Left lung (tissue), 10 donors: ENCODE data around the gene DNAH2. TPM values are rescaled to one million over a fixed set of nuclear protein-coding genes. Genes with fewer than 3 reads are reported as not detected.

Source experiments
- ATAC-seq: fragments of 200-7000 bp; cut with Tn5 transposase; one replicate; pipeline ENCODE4 v1.9.1; 2020; ENCODE audit warnings: moderate library complexity
- DNase-seq, 4 donors: peaks; one replicate each; pipeline ENCODE4 v3.0.0-alpha.2; 2013 to 2020
- H3K27ac ChIP-seq, 2 donors: fragments of 200-600 bp; sonication (generic) in 1 of 2; one replicate each; pipeline versions ENCODE4 v1.5.0 to v1.8.0; 2020 to 2021
- H3K27me3 ChIP-seq, 2 donors: fragments of 200-600 bp; sonication (generic) in 1 of 2; one replicate each; pipeline versions ENCODE4 v1.5.0 to v1.8.0; 2020 to 2021
- H3K36me3 ChIP-seq, 2 donors: fragments of 200-600 bp; sonication (generic) in 1 of 2; one replicate each; pipeline versions ENCODE4 v1.5.0 to v1.8.0; 2020 to 2021
- H3K4me1 ChIP-seq, 2 donors: fragments of 200-600 bp; one replicate each; pipeline ENCODE4 v1.8.0; 2021
- H3K4me3 ChIP-seq, 2 donors: fragments of 200-600 bp; sonication (generic) in 1 of 2; one replicate each; pipeline versions ENCODE4 v1.5.0 to v1.8.0; 2020 to 2021; ENCODE audit warnings: mild to moderate bottlenecking in 1 of 2
- H3K9me3 ChIP-seq, 2 donors: fragments of 200-600 bp; sonication (generic) in 1 of 2; one replicate each; pipeline versions ENCODE4 v1.5.0 to v1.8.0; 2020 to 2021
- intact Hi-C, 2 donors: fragments of 100-400 bp; cut with DNase I; formaldehyde crosslinking; loops; one replicate each; pipeline versions ENCODE4 v1.11.2 to v1.14.2; 2022
- polyA plus RNA-seq, 6 donors: library from polyadenylated mRNA; unstranded; fragments of 120-200 nt; gene quantifications; one replicate each; pipeline ENCODE4 v1.2.1, GENCODE V29; 2013; ENCODE audit not compliant: insufficient read length in 6 of 6
- total RNA-seq, 2 donors: library from RNA; stranded (reverse); fragmentation: NEBNext Ultra II Directional; extraction: Animal tissue kit (Norgen Biotek cat#: 25700); gene quantifications; one replicate each; pipeline ENCODE4 v1.2.1, GENCODE V29; 2021
- TF ChIP-seq, protein P1 (sequence below), 2 donors: fragments of 200-600 bp; sonication (generic) in 1 of 2; IDR thresholded peaks; one replicate each; pipeline versions ENCODE4 v1.5.0 to v1.8.0; 2021; ENCODE audit warnings: antibody characterized with exemption in 2 of 2
- donor health status: DM: no; HTN: yes; CAD: no.
- donor health status: DM: no; HTN: no; CAD: no.

DNAH2 gene
- total and polyA plus RNA-seq, 8 donors: 0.67 to 4.5 (median 2.6) TPM

DNA sequence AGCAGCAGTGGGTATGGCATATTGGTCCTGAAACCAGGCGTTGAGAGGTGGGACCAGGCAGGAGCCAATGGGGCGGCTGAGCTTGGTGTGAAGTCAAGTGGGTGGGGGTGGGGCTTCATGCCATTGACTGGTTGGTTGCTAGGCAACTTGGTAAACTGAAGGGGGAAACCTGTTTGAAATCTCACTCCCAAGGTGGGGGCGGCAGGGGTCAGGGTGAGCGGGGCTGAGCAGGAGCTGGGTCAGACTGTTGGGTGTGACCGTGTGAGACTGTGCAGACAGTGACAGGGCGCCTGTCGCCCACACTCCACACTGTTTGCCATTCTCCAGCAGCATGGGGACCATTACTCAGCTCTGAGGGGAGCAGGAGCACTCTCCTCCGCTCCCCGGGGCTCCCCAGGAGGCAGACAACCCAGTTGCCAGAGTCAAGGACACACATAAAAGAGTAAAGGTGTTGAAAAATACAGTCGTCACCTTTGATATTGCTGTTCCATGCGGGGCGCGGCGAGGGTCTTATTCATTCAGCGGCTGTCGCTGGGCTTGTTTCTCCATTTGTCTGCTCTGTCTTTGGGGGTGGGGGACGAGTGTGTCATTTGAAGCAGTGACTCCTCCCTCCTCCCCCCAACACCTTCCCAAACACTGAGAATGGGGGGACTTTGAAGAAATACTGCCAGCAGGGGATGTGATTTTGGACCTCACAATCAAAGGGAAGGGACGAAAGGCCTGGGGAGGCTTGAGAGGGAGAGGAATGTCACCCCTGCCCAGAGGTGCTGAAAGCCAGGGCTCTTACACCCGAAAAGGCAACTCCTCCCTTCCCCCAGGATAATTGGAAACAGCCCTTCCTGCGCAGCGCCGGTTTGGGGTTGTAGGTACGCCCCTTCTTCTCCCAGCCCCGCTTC lies 13.7 kb upstream of the DNAH2 start:
- peaks cover 19 to 60% of the 10 kb centered on the region in 2 donors for H3K27me3 ChIP-seq

GRCh38 chr17:7704601-7705268 lies 12.8 kb upstream of the DNAH2 start, which contains the start of gene EFNB3:
Gene EFNB3 (plus strand): TSS chr17:7705202. CDS start chr17:7705599, 397 bp downstream.
- peaks cover 19 to 63% of the 10 kb centered on the region in 2 donors for H3K27me3 ChIP-seq

More for the DNA sequence above, 13.7 kb upstream of the DNAH2 start:
- Histone ChIP-seq H3K36me3 (peaks cover 0 to 33% of the 10 kb centered on the region in 2 donors), H3K27ac (no peak overlapping the region), H3K9me3 (no peaks in the 10 kb centered on the region), H3K4me3 (no peak overlapping the region), H3K4me1 (peaks cover 5 to 13% of the 10 kb centered on the region in 2 donors)
- intact Hi-C loops: no loop called here
- ATAC-seq: peak; percentile 68
- TF ChIP-seq, protein P1, sequence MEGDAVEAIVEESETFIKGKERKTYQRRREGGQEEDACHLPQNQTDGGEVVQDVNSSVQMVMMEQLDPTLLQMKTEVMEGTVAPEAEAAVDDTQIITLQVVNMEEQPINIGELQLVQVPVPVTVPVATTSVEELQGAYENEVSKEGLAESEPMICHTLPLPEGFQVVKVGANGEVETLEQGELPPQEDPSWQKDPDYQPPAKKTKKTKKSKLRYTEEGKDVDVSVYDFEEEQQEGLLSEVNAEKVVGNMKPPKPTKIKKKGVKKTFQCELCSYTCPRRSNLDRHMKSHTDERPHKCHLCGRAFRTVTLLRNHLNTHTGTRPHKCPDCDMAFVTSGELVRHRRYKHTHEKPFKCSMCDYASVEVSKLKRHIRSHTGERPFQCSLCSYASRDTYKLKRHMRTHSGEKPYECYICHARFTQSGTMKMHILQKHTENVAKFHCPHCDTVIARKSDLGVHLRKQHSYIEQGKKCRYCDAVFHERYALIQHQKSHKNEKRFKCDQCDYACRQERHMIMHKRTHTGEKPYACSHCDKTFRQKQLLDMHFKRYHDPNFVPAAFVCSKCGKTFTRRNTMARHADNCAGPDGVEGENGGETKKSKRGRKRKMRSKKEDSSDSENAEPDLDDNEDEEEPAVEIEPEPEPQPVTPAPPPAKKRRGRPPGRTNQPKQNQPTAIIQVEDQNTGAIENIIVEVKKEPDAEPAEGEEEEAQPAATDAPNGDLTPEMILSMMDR (IDR thresholded peaks at IDR 0.05): no peak
- peak in 2 of 4 donors; percentile 51 to 87 for DNase-seq

DNA sequence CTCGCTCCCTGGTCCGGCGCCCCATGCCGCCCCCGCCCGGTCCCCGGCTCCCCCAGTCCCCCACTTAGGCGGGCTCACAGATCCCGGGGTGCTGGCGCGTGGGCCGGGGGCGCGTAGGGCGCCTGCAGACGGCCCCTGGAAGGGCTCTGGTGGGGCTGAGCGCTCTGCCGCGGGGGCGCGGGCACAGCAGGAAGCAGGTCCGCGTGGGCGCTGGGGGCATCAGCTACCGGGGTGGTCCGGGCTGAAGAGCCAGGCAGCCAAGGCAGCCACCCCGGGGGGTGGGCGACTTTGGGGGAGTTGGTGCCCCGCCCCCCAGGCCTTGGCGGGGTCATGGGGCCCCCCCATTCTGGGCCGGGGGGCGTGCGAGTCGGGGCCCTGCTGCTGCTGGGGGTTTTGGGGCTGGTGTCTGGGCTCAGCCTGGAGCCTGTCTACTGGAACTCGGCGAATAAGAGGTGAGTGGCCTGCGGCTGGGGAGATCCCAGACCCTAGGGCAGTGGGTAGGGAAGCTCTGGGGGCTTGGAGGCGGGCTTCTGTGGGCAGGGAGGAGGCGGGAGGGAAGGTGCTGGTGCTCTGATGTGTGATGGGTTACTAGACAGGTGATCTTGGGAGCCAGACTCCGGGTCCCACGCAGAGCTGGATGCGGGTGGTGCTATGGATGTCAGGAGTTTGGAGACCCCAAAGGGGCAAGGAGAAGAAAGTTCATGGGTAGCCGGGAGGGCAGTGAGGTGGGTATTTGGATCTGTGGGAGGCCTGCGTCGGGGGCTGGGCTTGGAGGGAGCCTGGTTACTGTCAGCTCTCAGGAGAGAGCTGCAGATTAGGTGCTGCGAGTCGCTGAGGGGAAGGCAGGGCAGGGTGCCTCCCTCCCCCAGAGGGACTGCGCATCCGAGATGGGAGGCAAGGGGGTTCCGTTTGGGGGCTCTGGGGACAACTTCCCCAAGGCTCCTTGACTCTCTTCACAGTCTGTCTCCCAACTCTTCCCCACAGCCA lies 12.0 kb upstream of the DNAH2 start:
- H3K4me3 ChIP-seq: peak overlapping the region; percentile 19 to 25
- DNase-seq: no peak
- peaks cover 5 to 18% of the 10 kb centered on the region in 2 donors for H3K4me1 ChIP-seq
- H3K9me3 ChIP-seq: no peaks in the 10 kb centered on the region
- intact Hi-C loops: no loop called here
- TF ChIP-seq, protein P1 (IDR thresholded peaks at IDR 0.05): no peak
- H3K27ac ChIP-seq: no peak overlapping the region
- peaks cover 19 to 66% of the 10 kb centered on the region in 2 donors for H3K27me3 ChIP-seq
- H3K36me3 ChIP-seq: peaks cover 0 to 27% of the 10 kb centered on the region in 2 donors
- no peak for ATAC-seq

More at GRCh38 chr17:7704601-7705268, 12.8 kb upstream of the DNAH2 start, which contains the start of gene EFNB3:
- Histone ChIP-seq H3K4me3 (peak within 1 kb of the TSS; percentile 19 to 25), H3K36me3 (peaks cover 0 to 33% of the 10 kb centered on the region in 2 donors), H3K4me1 (peaks cover 5 to 13% of the 10 kb centered on the region in 2 donors), H3K27ac (no peak within 1 kb of the TSS), H3K9me3 (no peaks in the 10 kb centered on the region)
- ATAC-seq (peak; percentile 64), DNase-seq (peak in 2 of 4 donors; percentile 43 to 71)
- intact Hi-C loops: no loop called here
- TF ChIP-seq, protein P1 (IDR thresholded peaks at IDR 0.05): no peak

- Histone ChIP-seq H3K4me3 (no peak overlapping the region), H3K27me3 (peaks cover 19 to 79% of the 10 kb centered on the region in 2 donors), H3K4me1 (peaks cover 5 to 18% of the 10 kb centered on the region in 2 donors), H3K36me3 (peaks cover 0 to 15% of the 10 kb centered on the region in 2 donors), H3K27ac (no peak overlapping the region), H3K9me3 (no peaks in the 10 kb centered on the region)
- no peak for DNase-seq
- no peak for ATAC-seq
- intact Hi-C loops: no loop called here
- TF ChIP-seq, protein P1 (IDR thresholded peaks at IDR 0.05): no peak
These were observed 10.8 kb upstream of the DNAH2 start for GRCh38 chr17:7706631-7707354.
